CD4-positive, CD25-positive, alpha-beta regulatory T cell (primary cell): ENCODE results near the gene SERAC1. TPM values are rescaled to one million over a fixed set of nuclear protein-coding genes. Genes with fewer than 3 reads are reported as not detected.
"Not testable (repeated sequence)": the region's sequence is repeated elsewhere in the genome, so short reads cannot be mapped to it uniquely, and the experiment has no call there.

Experiments
- ATAC-seq, 2 donors: fragments of 150-1000 bp; cut with Tn5 transposase; one replicate each; pipeline ENCODE4 v1.10.0; 2021; ENCODE audit warnings: low read depth in 2 of 2, moderate number of reproducible peaks in 2 of 2, moderate library complexity in 1 of 2
- DNase-seq, 3 donors: peaks; one replicate each; pipeline versions ENCODE4 v3.0.0 to v3.0.0-alpha.2; 2012 to 2022; ENCODE audit warnings: mixed read lengths in 1 of 3
- H3K27ac ChIP-seq: one replicate; pipeline ENCODE4 v1.7.0; 2013; ENCODE audit warnings: mild to moderate bottlenecking, low read length; ENCODE audit not compliant: insufficient read depth, poor library complexity, severe bottlenecking
- H3K27me3 ChIP-seq: one replicate; pipeline ENCODE4 v1.7.0; 2013; ENCODE audit warnings: low read length; ENCODE audit not compliant: control insufficient read depth, insufficient read depth
- H3K36me3 ChIP-seq: one replicate; pipeline ENCODE4 v1.7.0; 2013; ENCODE audit warnings: mild to moderate bottlenecking, low read length, moderate library complexity; ENCODE audit not compliant: control insufficient read depth, insufficient read depth
- H3K4me1 ChIP-seq: 2 replicates; pipeline ENCODE4 v1.7.0; 2013; ENCODE audit warnings: mild to moderate bottlenecking, low read length; ENCODE audit not compliant: insufficient read depth, control insufficient read depth, poor library complexity, severe bottlenecking
- H3K4me3 ChIP-seq: one replicate; pipeline ENCODE4 v1.7.0; 2013; ENCODE audit warnings: low read depth, mild to moderate bottlenecking, low read length, moderate library complexity
- H3K9me3 ChIP-seq, 2 experiments: 1 replicate in 1 of 2; 2 replicates in 1 of 2; pipeline ENCODE4 v1.7.0; 2013; ENCODE audit warnings: low read length in 2 of 2, mild to moderate bottlenecking in 1 of 2, moderate library complexity in 1 of 2; ENCODE audit not compliant: control insufficient read depth in 2 of 2
- H3K27ac Mint-ChIP-seq, 3 donors: one replicate each; pipeline ENCODE4 v1.8.0; 2020 to 2022; ENCODE audit warnings: mild to moderate bottlenecking in 3 of 3, mixed read lengths in 3 of 3, moderate library complexity in 2 of 3
- H3K27me3 Mint-ChIP-seq: one replicate; pipeline ENCODE4 v1.8.0; 2022; ENCODE audit warnings: mild to moderate bottlenecking, mixed read lengths
- H3K36me3 Mint-ChIP-seq: one replicate; pipeline ENCODE4 v1.8.0; 2020; ENCODE audit warnings: mixed read lengths
- H3K4me1 Mint-ChIP-seq, 4 donors: one replicate each; pipeline ENCODE4 v1.8.0; 2020 to 2022; ENCODE audit warnings: mixed read lengths in 4 of 4, mild to moderate bottlenecking in 1 of 4
- H3K4me3 Mint-ChIP-seq, 4 donors: one replicate each; pipeline ENCODE4 v1.8.0; 2020 to 2022; ENCODE audit warnings: mild to moderate bottlenecking in 4 of 4, mixed read lengths in 4 of 4, moderate library complexity in 3 of 4
- H3K9me3 Mint-ChIP-seq, 7 donors: one replicate each; pipeline ENCODE4 v1.8.0; 2020 to 2022; ENCODE audit warnings: mixed read lengths in 7 of 7, mild to moderate bottlenecking in 3 of 7, moderate library complexity in 2 of 7
- polyA plus RNA-seq, 4 donors: library from polyadenylated mRNA; unstranded; fragments of 300-500 nt; fragmentation: Illumina TruSeq; gene quantifications; one replicate each; pipeline ENCODE4 v1.2.3, GENCODE V29; 2021
- total RNA-seq: library from RNA; stranded (reverse); gene quantifications from one replicate; pipeline ENCODE4 v1.2.3, GENCODE V29; 2022

SERAC1 gene
- total and polyA plus RNA-seq, 5 donors from 2014 or later, result 1.3 to 4.8 (median 2.7) TPM

DNA sequence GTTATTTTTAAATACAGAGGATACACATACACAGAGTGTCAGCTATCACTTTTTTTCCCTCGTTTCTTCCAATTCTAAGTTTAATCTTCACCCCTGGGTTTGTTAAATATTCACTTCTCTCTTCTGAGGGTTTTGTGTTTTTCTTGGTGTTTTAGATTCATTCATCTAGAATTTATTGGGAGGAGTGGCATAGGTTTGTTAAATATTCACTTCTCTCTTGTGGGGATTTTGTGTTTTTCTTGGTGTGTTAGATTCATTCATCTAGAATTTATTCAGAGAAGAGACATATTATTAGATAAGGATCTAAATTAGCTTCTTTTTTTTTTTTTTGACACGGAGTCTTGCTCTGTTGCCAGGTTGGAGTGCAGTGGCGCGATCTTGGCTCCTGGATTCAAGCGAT is 3.9 kb upstream of the SERAC1 start:
- Mint-ChIP-seq H3K4me1 (peaks cover 4 to 39% (median 24%) of the 10 kb centered on the region in 4 donors), H3K27me3 (no peaks in the 10 kb centered on the region), H3K9me3 (peaks cover 0 to 2% (median 0%) of the 10 kb centered on the region in 7 donors), H3K36me3 (peaks cover 21% of the 10 kb centered on the region), H3K27ac (no peak overlapping the region), H3K4me3 (no peak overlapping the region)
- Histone ChIP-seq H3K4me1 (peaks cover 4% of the 10 kb centered on the region), H3K27me3 (no peaks in the 10 kb centered on the region), H3K27ac (no peak overlapping the region), H3K4me3 (no peak overlapping the region), H3K9me3 (no peaks in the 10 kb centered on the region), H3K36me3 (peaks cover 6% of the 10 kb centered on the region)
- no peak for DNase-seq
- ATAC-seq, result no peak

DNA sequence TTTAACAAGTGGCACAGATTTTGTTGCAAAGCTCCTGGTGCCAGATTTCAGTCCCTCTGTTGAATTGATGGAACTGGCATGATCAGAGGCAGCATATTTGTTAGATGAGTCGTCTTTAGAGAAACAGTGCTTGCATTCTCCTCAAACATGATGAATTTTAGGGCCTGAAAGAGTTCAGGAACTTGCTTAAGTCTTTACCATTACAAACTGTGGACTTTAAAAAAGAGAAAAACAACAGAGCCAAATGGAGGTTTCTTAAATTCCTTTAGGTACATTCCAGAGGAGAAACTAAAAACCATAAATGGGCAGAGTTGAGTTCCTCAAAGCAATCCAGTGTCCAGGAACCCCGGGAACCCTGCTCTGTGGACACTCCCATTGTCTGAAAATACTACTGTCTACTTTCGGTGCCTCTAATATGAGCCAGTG is 2.6 kb upstream of the SERAC1 start:
- H3K4me3 ChIP-seq, result no peak overlapping the region
- H3K27me3 ChIP-seq, result no peaks in the 10 kb centered on the region
- ATAC-seq (no peak), DNase-seq (no peak)
- peaks cover 3% of the 10 kb centered on the region for H3K36me3 ChIP-seq
- Mint-ChIP-seq H3K4me1 (peaks cover 4 to 46% (median 33%) of the 10 kb centered on the region in 4 donors), H3K27me3 (no peaks in the 10 kb centered on the region), H3K9me3 (peaks cover 0 to 2% (median 0%) of the 10 kb centered on the region in 7 donors), H3K27ac (no peak overlapping the region), H3K36me3 (peaks cover 21% of the 10 kb centered on the region), H3K4me3 (no peak overlapping the region)
- no peaks in the 10 kb centered on the region for H3K9me3 ChIP-seq
- H3K4me1 ChIP-seq, result peaks cover 8% of the 10 kb centered on the region
- H3K27ac ChIP-seq, result no peak overlapping the region

DNA sequence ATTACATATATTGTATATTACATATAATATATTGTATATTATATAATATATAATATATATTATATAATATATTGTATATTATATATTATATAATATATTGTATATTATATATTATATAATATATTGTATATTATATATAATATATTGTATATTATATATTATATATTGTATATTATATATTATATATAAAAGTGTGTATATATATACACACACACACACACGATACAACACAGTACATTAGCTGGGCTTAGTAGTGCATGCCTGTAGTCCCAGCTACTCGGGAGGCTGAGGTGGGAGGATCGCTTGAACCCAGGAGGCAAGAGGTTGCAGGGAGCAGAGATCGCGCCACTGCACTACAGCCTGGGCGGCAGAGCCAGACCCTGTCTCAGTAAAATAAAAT is 1.6 kb upstream of the SERAC1 start:
- H3K4me3 Mint-ChIP-seq, H3K9me3 Mint-ChIP-seq, H3K4me3 ChIP-seq, H3K27me3 ChIP-seq, H3K27me3 Mint-ChIP-seq, ATAC-seq, H3K27ac ChIP-seq, H3K27ac Mint-ChIP-seq, H3K4me1 ChIP-seq, DNase-seq, H3K36me3 ChIP-seq, H3K9me3 ChIP-seq: not testable (repeated sequence)
- Mint-ChIP-seq H3K36me3 (peaks cover 21% of the 10 kb centered on the region), H3K4me1 (peaks cover 4 to 49% (median 38%) of the 10 kb centered on the region in 4 donors)

DNA sequence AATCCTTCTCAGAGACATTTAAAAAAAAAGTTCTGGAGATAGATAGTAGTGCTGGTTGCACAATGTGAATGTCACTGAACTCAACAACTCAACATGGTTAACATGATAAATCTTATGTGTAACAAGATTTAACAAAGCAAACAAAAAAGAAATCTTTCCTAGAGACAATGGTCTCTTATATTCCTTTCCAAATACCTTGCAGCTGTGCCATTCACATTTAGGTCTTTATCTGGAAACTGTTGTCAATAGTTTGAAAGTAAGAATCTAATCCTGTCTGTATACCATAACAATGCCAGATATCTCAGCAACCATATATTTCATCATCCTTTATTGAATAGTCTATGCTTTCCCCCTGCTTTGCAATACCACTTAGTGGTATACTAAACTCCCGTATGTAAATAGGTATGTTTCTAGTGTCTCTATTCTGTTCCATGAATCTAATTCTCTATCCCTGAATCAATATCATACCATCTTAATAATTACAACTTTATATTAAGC is 2.1 kb downstream of the SERAC1 start:
- H3K4me3 ChIP-seq, result no peak overlapping the region
- H3K27ac ChIP-seq, result no peak overlapping the region
- H3K27ac Mint-ChIP-seq, result peak overlapping the region in 2 of 3 donors; percentile 0 to 3
- peaks cover 8% of the 10 kb centered on the region for H3K4me1 ChIP-seq
- no peaks in the 10 kb centered on the region for H3K27me3 ChIP-seq
- H3K9me3 Mint-ChIP-seq, result no peaks in the 10 kb centered on the region
- DNase-seq, result no peak
- no peaks in the 10 kb centered on the region for H3K9me3 ChIP-seq
- H3K36me3 ChIP-seq, result no peaks in the 10 kb centered on the region
- H3K4me1 Mint-ChIP-seq, result peaks cover 8 to 47% (median 19%) of the 10 kb centered on the region in 4 donors
- no peaks in the 10 kb centered on the region for H3K27me3 Mint-ChIP-seq
- no peaks in the 10 kb centered on the region for H3K36me3 Mint-ChIP-seq
- no peak for ATAC-seq
- peak overlapping the region in 2 of 4 donors; percentile 14 to 94 for H3K4me3 Mint-ChIP-seq

DNA sequence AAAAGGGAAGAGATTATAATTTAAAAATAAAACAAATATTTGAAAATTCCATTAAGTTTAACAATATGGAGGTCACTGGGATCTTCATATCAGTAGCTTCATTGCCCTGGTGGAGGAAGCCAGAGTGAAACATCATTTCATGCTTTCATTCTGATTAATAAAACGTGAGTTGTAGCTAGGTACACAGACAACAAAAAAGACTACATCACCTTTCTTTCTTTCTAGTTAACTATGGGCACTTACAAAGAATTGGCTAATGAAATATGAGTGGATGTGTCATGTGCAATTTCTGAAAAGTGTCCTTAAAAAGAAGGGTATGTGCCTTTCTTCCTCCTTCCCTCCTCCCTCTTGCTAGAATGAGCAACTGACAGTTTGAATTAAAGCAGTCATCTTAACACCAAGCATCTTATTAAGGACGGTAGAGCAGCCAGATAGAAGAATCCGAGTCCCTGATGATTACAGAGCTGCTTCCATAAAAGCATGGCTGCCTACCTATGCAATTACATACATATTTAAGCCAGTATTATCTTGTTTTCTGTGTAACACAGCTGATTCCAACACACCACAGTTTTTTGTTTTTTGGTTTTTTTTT is 3.4 kb downstream of the SERAC1 start:
- no peak for ATAC-seq
- Mint-ChIP-seq H3K36me3 (peaks cover 4% of the 10 kb centered on the region), H3K9me3 (no peaks in the 10 kb centered on the region), H3K4me1 (peaks cover 13 to 43% (median 20%) of the 10 kb centered on the region in 4 donors), H3K27me3 (no peaks in the 10 kb centered on the region), H3K4me3 (peak overlapping the region in 2 of 4 donors; percentile 14 to 56), H3K27ac (no peak overlapping the region)
- Histone ChIP-seq H3K27ac (no peak overlapping the region), H3K4me3 (no peak overlapping the region), H3K36me3 (no peaks in the 10 kb centered on the region), H3K27me3 (no peaks in the 10 kb centered on the region), H3K9me3 (no peaks in the 10 kb centered on the region), H3K4me1 (peaks cover 8% of the 10 kb centered on the region)
- peak in 1 of 3 donors; percentile 48 for DNase-seq

DNA sequence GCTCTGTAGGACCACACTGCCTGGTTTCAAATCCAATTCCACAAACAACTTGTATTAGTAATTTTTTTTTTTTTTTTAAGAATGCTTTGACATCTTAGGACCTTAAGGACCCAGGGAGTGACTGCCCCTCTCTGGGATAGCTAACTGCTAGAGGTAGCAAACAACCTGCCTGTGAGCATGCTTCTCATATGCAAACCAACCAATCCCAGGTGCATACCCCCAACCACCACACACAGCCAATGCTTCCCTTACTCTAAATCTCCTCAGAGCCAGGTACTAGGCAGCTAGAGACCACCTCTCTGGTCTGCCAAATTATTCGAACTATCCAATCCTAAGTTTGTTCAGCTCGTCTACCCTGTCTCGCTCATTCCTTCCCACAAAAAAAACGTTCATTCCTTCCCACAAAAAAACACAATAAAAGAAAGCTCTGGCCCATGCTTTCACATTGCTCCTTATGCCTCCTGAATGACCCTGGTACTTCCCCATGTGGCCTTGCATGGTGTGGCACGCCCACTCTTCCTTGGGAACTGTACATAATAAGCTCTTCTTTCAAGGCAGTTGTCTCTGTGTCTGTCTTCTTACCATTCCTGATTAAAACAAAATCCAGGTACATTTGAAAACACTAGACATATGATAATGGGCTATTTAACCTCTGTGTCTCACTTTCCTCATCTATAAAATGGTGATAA is 6.4 kb downstream of the SERAC1 start:
- Histone ChIP-seq H3K4me1 (peaks cover under 1% of the 10 kb centered on the region), H3K4me3 (no peak overlapping the region), H3K27me3 (no peaks in the 10 kb centered on the region), H3K36me3 (peaks cover 4% of the 10 kb centered on the region), H3K27ac (no peak overlapping the region), H3K9me3 (no peaks in the 10 kb centered on the region)
- no peak for DNase-seq
- ATAC-seq, result no peak
- H3K36me3 Mint-ChIP-seq, result peaks cover 8% of the 10 kb centered on the region
- no peak overlapping the region for H3K27ac Mint-ChIP-seq
- H3K4me3 Mint-ChIP-seq, result no peak overlapping the region
- peaks cover 9 to 27% (median 14%) of the 10 kb centered on the region in 4 donors for H3K4me1 Mint-ChIP-seq
- H3K9me3 Mint-ChIP-seq, result no peaks in the 10 kb centered on the region
- H3K27me3 Mint-ChIP-seq, result no peaks in the 10 kb centered on the region

DNA sequence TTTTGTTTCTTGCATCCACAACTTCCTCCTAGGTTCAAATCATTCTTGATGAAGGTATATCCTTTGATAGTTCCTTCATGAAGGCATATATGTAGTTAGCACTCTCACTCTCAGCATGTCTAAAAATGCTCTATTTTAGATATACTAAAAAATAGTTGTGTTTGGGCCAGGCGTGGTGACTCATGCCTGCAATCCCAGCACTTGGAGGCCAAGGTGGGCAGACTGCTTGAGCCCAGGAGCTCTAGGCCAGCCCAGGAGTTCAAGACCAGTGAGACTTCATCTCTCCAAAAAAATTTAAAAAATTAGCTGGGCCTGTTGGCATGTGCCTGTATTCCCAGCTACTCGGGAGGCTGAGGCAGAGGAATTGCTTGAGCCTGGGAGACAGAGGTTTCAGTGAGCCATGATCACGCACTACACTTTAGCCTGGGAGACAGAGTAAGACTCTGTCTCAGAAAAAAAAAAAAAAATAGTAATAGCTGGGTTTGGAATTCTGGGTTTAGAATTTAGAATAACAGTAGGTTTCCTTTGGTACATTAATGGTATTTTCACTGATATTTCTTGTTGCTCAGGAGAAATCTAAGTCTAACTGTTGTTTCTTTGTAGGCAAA is 7.0 kb downstream of the SERAC1 start:
- Mint-ChIP-seq H3K27me3 (no peaks in the 10 kb centered on the region), H3K9me3 (no peaks in the 10 kb centered on the region), H3K4me3 (no peak overlapping the region), H3K27ac (no peak overlapping the region), H3K4me1 (peaks cover 4 to 24% (median 12%) of the 10 kb centered on the region in 4 donors), H3K36me3 (peaks cover 8% of the 10 kb centered on the region)
- H3K9me3 ChIP-seq, result no peaks in the 10 kb centered on the region
- H3K4me3 ChIP-seq, result no peak overlapping the region
- H3K27ac ChIP-seq, result no peak overlapping the region
- H3K4me1 ChIP-seq, result no peaks in the 10 kb centered on the region
- no peaks in the 10 kb centered on the region for H3K27me3 ChIP-seq
- ATAC-seq (no peak), DNase-seq (no peak)
- H3K36me3 ChIP-seq, result peaks cover 6% of the 10 kb centered on the region
